ENCODE data around the gene SMIM38.

Gene SMIM38

DNA sequence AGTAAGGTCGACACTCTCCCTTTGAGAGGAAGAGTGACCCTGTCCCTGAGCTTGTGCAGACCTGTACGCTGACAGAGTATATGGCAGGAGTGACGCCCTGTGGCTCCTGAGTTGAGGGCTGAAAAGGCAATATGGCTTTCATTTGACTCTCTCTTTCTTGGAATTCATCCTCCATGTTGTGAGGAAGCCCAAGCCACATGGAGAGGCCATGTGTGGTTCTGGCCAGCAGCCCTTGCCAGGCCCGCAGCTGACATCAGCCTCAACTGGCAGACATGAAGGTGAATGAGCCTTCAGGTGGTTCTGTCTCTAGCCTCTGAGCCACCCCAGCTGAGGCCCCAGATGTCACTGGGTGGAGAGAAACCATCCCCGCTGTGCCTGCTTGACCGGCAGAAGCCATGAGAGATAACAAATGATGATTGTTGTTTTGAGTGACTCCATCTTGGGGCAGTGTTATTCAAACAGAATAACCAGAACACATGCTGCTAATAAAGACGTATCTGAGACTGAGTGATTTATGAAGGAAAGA, 31.9 kb downstream of the SMIM38 start:
- no peak for DNase-seq

DNA sequence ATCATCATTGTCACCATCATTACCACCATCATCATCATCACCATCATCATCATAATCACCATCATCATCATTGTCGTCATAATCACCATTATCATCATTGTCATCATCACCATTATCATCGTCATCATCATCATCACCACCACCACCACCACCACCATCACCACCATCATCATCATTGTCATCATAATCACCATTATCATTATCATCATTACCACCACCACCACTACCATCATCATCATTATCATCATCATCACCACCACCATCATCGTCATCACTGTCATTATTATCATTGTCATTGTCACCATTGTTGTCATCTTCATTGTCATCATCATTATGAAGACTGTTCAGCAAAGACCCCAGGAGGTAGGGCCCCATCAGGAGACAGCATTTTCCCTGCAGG, 33.3 kb downstream of the SMIM38 start:
- no peak for DNase-seq

DNA sequence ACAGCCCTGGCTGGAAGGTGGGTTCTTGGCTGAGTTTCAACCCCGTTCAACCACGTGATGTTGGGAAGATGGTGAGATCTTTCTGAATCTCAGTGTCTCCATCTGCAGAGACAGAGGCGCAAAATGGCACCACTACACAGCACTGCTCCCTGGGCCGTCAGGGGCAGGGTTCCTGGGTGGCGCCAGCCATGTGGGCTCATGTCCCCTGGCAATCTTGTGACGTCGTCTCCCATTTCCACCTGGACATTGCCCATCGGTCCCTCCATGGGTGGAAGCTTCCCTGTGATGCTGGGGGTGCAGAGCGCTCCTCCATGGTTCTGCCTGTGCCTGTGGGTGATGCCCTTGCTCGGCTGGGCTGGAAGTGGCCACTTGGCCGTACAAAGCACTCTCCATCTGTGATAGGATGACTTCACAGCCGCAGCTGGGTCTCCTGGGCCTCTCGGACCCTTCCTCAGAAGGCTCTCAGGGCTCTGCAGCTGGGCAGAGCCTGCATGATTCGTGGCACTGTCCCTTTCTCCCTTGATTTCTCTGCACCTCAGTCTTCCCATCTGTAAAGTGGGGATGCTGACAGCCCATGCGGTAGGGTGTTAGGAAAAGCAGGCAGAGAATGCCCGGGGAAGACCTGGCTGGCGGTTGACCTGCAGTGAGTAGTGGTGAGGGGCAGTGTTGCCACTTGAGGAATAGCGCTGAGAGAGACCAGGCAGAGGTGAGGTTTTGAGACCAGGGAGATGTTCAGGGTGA, 35.2 kb downstream of the SMIM38 start:
- no peak for DNase-seq

GRCh38 chr11:69192301-69192721, 36.6 kb downstream of the SMIM38 start:
- no peak for DNase-seq

DNA sequence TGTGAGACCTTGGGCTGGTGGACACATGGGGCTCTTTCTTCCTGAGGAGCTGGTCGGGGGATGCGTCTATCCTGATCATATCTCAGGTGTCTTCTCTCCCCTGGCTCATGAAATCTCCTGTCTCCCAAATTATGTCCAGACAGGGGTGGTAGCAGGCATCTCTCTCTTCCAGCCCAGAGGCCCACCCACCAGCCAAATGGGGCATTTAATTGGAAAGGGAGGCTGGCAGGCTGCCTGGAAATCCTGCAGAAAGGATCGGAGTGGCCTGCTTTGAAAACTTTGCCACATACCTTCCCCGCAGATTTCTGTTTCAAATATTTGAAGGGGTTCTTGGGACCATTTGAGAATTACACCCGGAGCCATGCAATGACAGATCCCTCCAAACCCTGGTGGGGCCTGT, 37.4 kb downstream of the SMIM38 start:
- DNase-seq, result no peak

- no peak for DNase-seq
Observed at GRCh38 chr11:69193629-69194028, 37.9 kb downstream of the SMIM38 start.

DNA sequence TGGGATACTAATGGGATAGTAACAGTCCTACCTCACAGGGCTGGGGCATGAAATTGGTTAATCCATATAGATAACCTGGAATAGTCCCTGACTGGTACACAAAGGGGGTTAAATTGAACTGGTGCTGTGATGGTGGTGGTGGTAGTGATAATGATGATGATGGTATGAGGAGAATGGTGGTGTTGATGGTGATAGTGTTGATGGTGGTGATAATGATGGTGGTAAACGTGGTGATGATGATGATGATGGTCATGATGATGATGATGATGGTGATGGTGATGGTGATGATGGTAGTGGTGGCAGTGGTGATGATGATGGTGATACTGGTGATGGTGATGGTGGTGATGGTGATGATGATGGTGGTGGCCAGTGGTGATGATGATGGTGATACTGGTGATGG, 38.7 kb downstream of the SMIM38 start:
- no peak for DNase-seq

GRCh38 chr11:69194956-69195355, 39.2 kb downstream of the SMIM38 start:
- no peak for DNase-seq

DNA sequence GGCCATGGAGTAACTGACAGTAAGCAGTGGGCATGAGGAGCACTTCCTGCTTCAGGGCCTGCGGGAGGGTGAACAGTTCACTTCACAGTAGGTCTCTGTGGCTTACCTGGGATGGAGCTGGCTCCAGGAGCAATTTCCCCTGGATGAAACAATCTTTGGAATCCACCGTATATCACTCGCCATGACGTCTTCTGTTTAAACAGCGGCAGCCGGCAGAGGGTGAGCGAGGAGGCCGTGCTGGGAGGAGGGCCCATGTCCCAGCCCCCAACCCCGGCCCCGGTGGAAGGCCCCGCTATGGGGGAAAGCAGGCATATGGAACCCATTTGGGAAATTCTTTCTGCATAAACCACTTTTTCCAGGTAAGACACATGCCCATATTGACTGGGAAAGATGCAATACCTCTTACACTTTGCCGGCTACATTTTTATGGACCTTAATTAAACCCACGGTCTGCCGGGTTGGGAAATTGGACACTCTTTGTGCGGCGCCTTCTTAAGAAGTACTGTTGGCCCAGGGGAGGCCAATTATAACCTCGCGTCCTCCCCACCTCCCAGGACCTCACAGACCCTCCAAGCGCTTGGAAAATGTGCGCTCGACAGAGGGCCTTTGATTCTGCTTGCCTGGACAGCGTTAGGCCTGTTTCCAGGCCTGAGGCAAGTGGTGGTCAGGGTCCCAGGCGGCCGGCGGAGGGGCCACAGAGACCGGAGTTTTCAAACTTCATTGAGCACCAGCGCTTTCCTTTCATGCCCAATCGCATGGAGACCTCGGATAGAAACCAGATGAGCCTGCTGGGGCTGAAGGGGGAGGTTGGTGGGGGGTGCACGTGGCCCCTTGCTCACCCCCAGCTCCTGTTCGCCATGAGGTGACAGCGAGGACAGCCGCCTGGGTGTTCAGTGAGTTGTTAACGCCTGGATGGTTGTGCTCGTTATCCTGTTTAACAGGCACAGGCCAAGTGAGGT, 40.4 kb downstream of the SMIM38 start:
- DNase-seq, result no peak

GRCh38 chr11:69196783-69197169, 41.0 kb downstream of the SMIM38 start:
- no peak for DNase-seq

- DNase-seq, result no peak
Observed at GRCh38 chr11:69198891-69199582, 43.3 kb downstream of the SMIM38 start.

GRCh38 chr11:69199583-69200315, 44.0 kb downstream of the SMIM38 start:
- no peak for DNase-seq

GRCh38 chr11:69200331-69201065, 44.8 kb downstream of the SMIM38 start:
- no peak for DNase-seq

DNA sequence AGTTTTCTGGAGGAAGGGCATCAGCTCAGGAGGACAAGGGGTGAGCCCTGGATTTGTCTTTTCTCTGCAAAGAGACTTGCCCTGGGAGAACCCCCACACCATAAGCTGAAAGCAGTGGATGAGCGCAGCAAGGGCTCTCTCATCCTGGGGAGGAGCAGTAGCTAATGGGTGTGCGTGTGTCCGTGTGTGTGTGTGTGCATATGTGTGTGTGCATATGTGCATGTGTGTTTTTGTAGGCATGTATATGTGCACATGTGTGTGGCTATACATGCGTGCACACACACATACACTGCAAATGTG, 45.3 kb downstream of the SMIM38 start:
- no peak for DNase-seq

- no peak for DNase-seq
Observed at GRCh38 chr11:69201764-69202370, 46.1 kb downstream of the SMIM38 start.

- DNase-seq, result no peak
Observed at GRCh38 chr11:69202511-69203221, 46.9 kb downstream of the SMIM38 start.

- DNase-seq, result no peak
Observed at GRCh38 chr11:69203381-69203780, 47.6 kb downstream of the SMIM38 start.

GRCh38 chr11:69203901-69204245, 48.1 kb downstream of the SMIM38 start:
- DNase-seq, result no peak

- DNase-seq, result no peak
Observed at GRCh38 chr11:69204246-69204940, 48.7 kb downstream of the SMIM38 start.
